ENCODE results near the gene FAM20A. TPM values are rescaled to one million over a fixed set of nuclear protein-coding genes. Genes with fewer than 3 reads are reported as not detected.

The FAM20A gene
- total and polyA plus RNA-seq, 2 donors (not counting 1 experiment from before 2014, with no cell fraction given) = 0.96 to 14.9 TPM

GRCh38 chr17:68531252-68531651, 69.9 kb downstream of the FAM20A start:
- H3K4me1 ChIP-seq (ENCODE audit: control insufficient read depth, extremely low read depth, insufficient read depth, low read length) = no peaks in the 10 kb centered on the region
- no peak for TF ChIP-seq EZH2 (IDR thresholded peaks at IDR 0.05; ENCODE audit: low read length, missing control alignments)
- no peak for TF ChIP-seq CTCF (conservative IDR thresholded peaks at IDR 0.05 in 1 of 2, IDR thresholded peaks at IDR 0.05 in 1 of 2; ENCODE audit: low read depth in 1 of 2, low read length in 2 of 2)
- DNase-seq (ENCODE audit: low read depth in 2 of 2) = no peak
- no peak overlapping the region for H3K4me2 ChIP-seq (ENCODE audit: extremely low read depth, insufficient read depth, low read length)
- no peaks in the 10 kb centered on the region for H4K20me1 ChIP-seq (ENCODE audit: control insufficient read depth, extremely low read depth, insufficient read depth, low read length)
- no peak overlapping the region for H3K27ac ChIP-seq (ENCODE audit: insufficient read depth, low read length)
- H3K9me3 ChIP-seq (ENCODE audit: control insufficient read depth, insufficient read depth, low read depth, low read length) = no peaks in the 10 kb centered on the region
- H3K9ac ChIP-seq (ENCODE audit: insufficient read depth, low read length) = no peak overlapping the region
- H3K27me3 ChIP-seq (ENCODE audit: control insufficient read depth, insufficient read depth, low read length) = no peaks in the 10 kb centered on the region
- H3K36me3 ChIP-seq (ENCODE audit: control insufficient read depth, insufficient read depth, low read length) = peaks cover 9% of the 10 kb centered on the region
- H3K79me2 ChIP-seq (ENCODE audit: control insufficient read depth, insufficient read depth, low read length) = no peaks in the 10 kb centered on the region
- H2AFZ ChIP-seq (ENCODE audit: low read length) = no peak overlapping the region
- no peak overlapping the region for H3K4me3 ChIP-seq (replicated peaks in 1 of 4; ENCODE audit: control extremely low read depth in 1 of 4, insufficient read depth in 1 of 4, low read depth in 3 of 4, low read length in 4 of 4)

DNA sequence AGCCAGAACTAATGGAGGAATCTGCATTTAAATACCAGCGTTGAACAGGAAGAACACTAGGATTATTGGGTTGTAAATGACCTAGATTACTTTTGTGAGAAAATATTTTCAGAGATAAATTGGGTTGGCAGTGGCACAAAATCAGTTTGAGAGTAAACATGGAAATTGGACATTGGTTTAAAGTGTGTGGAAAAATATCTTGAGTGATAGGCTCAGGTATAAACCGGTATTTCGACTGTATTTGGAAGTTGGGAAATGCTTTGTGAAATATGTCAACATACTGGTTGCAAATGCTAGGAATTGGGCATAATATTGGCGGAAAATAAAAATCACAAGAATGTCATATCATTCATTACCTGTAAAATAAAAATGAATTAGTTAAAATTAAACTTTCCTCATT, 73.9 kb downstream of the FAM20A start:
- Histone ChIP-seq H3K27ac (ENCODE audit: insufficient read depth, low read length) (no peak overlapping the region), H3K9ac (ENCODE audit: insufficient read depth, low read length) (no peak overlapping the region), H3K36me3 (ENCODE audit: control insufficient read depth, insufficient read depth, low read length) (peaks cover 9% of the 10 kb centered on the region), H3K4me3 (replicated peaks in 1 of 4; ENCODE audit: control extremely low read depth in 1 of 4, insufficient read depth in 1 of 4, low read depth in 3 of 4, low read length in 4 of 4) (no peak overlapping the region), H3K27me3 (ENCODE audit: control insufficient read depth, insufficient read depth, low read length) (no peaks in the 10 kb centered on the region), H3K4me2 (ENCODE audit: extremely low read depth, insufficient read depth, low read length) (no peak overlapping the region), H3K79me2 (ENCODE audit: control insufficient read depth, insufficient read depth, low read length) (peaks cover 6% of the 10 kb centered on the region), H3K9me3 (ENCODE audit: control insufficient read depth, insufficient read depth, low read depth, low read length) (no peaks in the 10 kb centered on the region), H2AFZ (ENCODE audit: low read length) (no peak overlapping the region), H3K4me1 (ENCODE audit: control insufficient read depth, extremely low read depth, insufficient read depth, low read length) (no peaks in the 10 kb centered on the region), H4K20me1 (ENCODE audit: control insufficient read depth, extremely low read depth, insufficient read depth, low read length) (no peaks in the 10 kb centered on the region)
- no peak for DNase-seq (ENCODE audit: low read depth in 2 of 2)
- TF ChIP-seq EZH2 (IDR thresholded peaks at IDR 0.05; ENCODE audit: low read length, missing control alignments) = no peak
- TF ChIP-seq CTCF (conservative IDR thresholded peaks at IDR 0.05 in 1 of 2, IDR thresholded peaks at IDR 0.05 in 1 of 2; ENCODE audit: low read depth in 1 of 2, low read length in 2 of 2) = no peak

DNA sequence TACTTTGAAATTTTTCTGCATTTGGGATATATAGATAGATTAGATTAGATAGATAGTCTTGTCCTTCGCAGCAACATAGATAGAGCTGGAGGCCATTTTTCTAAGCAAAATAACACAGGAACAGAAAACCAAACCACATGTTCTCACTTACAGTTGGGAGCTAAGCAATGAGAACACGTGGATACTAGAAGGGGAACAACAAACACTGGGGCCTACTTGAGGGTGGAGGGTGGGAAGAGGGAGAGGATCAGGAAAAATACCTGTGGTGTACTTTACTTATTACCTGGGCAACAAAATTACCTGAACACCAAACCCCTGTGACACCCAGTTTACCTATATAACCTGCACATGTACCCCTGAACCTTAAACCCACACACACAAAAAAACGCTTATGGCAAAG, 74.6 kb downstream of the FAM20A start:
- DNase-seq (ENCODE audit: low read depth in 2 of 2) = no peak
- H3K4me3 ChIP-seq (replicated peaks in 1 of 4; ENCODE audit: control extremely low read depth in 1 of 4, insufficient read depth in 1 of 4, low read depth in 3 of 4, low read length in 4 of 4) = no peak overlapping the region
- H3K36me3 ChIP-seq (ENCODE audit: control insufficient read depth, insufficient read depth, low read length) = peaks cover 9% of the 10 kb centered on the region
- no peaks in the 10 kb centered on the region for H3K27me3 ChIP-seq (ENCODE audit: control insufficient read depth, insufficient read depth, low read length)
- no peak overlapping the region for H3K4me2 ChIP-seq (ENCODE audit: extremely low read depth, insufficient read depth, low read length)
- H3K4me1 ChIP-seq (ENCODE audit: control insufficient read depth, extremely low read depth, insufficient read depth, low read length) = no peaks in the 10 kb centered on the region
- no peaks in the 10 kb centered on the region for H4K20me1 ChIP-seq (ENCODE audit: control insufficient read depth, extremely low read depth, insufficient read depth, low read length)
- no peaks in the 10 kb centered on the region for H3K9me3 ChIP-seq (ENCODE audit: control insufficient read depth, insufficient read depth, low read depth, low read length)
- H3K27ac ChIP-seq (ENCODE audit: insufficient read depth, low read length) = no peak overlapping the region
- peaks cover 11% of the 10 kb centered on the region for H3K79me2 ChIP-seq (ENCODE audit: control insufficient read depth, insufficient read depth, low read length)
- no peak overlapping the region for H2AFZ ChIP-seq (ENCODE audit: low read length)
- no peak for TF ChIP-seq EZH2 (IDR thresholded peaks at IDR 0.05; ENCODE audit: low read length, missing control alignments)
- no peak for TF ChIP-seq CTCF (conservative IDR thresholded peaks at IDR 0.05 in 1 of 2, IDR thresholded peaks at IDR 0.05 in 1 of 2; ENCODE audit: low read depth in 1 of 2, low read length in 2 of 2)
- H3K9ac ChIP-seq (ENCODE audit: insufficient read depth, low read length) = no peak overlapping the region

Measured in fibroblast of lung (primary cell).